Naive thymus-derived CD4-positive, alpha-beta T cell (primary cell): ENCODE results near the gene TPCN1. TPM values are rescaled to one million over a fixed set of nuclear protein-coding genes. Genes with fewer than 3 reads are reported as not detected.

Source experiments
- ATAC-seq: fragments of 150-1000 bp; cut with Tn5 transposase; 2 replicates; pipeline ENCODE4 v1.10.0; 2021; ENCODE audit warnings: mild to moderate bottlenecking, moderate library complexity
- CTCF ChIA-PET: fragments of 350-600 bp; sonication (Branson Sonifier 250); formaldehyde crosslinking; loops from one replicate; lab custom pipeline; 2021; ENCODE audit warnings: antibody characterized with exemption; lab: Charles Lee
- POLR2A ChIA-PET: fragments of 350-600 bp; sonication (Branson Sonifier 250); formaldehyde crosslinking; loops from one replicate; lab custom pipeline; 2021; ENCODE audit warnings: antibody characterized with exemption, inconsistent platforms; lab: Charles Lee
- DNase-seq, 9 donors: peaks; one replicate each; pipeline versions ENCODE4 v3.0.0 to v3.0.0-alpha.2; 2020 to 2022; ENCODE audit warnings: mixed read lengths in 1 of 9
- H3K27ac ChIP-seq: one replicate; pipeline ENCODE4 v1.7.0; 2013; ENCODE audit warnings: mild to moderate bottlenecking, low read depth, low read length, moderate library complexity
- H3K27me3 ChIP-seq, 2 donors: one replicate each; pipeline ENCODE4 v1.7.0; 2013; ENCODE audit warnings: low read length in 2 of 2, mild to moderate bottlenecking in 2 of 2, moderate library complexity in 2 of 2; ENCODE audit not compliant: control insufficient read depth in 2 of 2, insufficient read depth in 2 of 2
- H3K36me3 ChIP-seq, 3 experiments: 1 replicate in 2 of 3; 2 replicates in 1 of 3; pipeline ENCODE4 v1.7.0; 2013; ENCODE audit warnings: low read length in 3 of 3, mild to moderate bottlenecking in 3 of 3, moderate library complexity in 1 of 3; ENCODE audit not compliant: insufficient read depth in 3 of 3, control insufficient read depth in 2 of 3
- H3K4me1 ChIP-seq, 2 donors: one replicate each; pipeline ENCODE4 v1.7.0; 2013; ENCODE audit warnings: low read length in 2 of 2, mild to moderate bottlenecking in 2 of 2, moderate library complexity in 1 of 2; ENCODE audit not compliant: control insufficient read depth in 2 of 2, insufficient read depth in 2 of 2
- H3K4me3 ChIP-seq: 2 replicates; pipeline ENCODE4 v1.7.0; 2013; ENCODE audit warnings: mild to moderate bottlenecking, low read length
- H3K9me3 ChIP-seq, 3 experiments: 1 replicate in 2 of 3; 2 replicates in 1 of 3; pipeline ENCODE4 v1.7.0; 2013; ENCODE audit warnings: low read length in 3 of 3; ENCODE audit not compliant: control insufficient read depth in 2 of 3
- H3K27ac Mint-ChIP-seq, 9 donors: one replicate each; pipeline ENCODE4 v1.8.0; 2020 to 2022; ENCODE audit warnings: mixed read lengths in 9 of 9, mild to moderate bottlenecking in 8 of 9, moderate library complexity in 5 of 9, inconsistent platforms in 2 of 9
- H3K27me3 Mint-ChIP-seq, 5 donors: one replicate each; pipeline ENCODE4 v1.8.0; 2021 to 2022; ENCODE audit warnings: mixed read lengths in 5 of 5, mild to moderate bottlenecking in 1 of 5
- H3K36me3 Mint-ChIP-seq, 5 donors: one replicate each; pipeline ENCODE4 v1.8.0; 2020 to 2022; ENCODE audit warnings: mixed read lengths in 5 of 5, mild to moderate bottlenecking in 3 of 5, inconsistent platforms in 1 of 5
- H3K4me1 Mint-ChIP-seq, 7 donors: one replicate each; pipeline ENCODE4 v1.8.0; 2020 to 2022; ENCODE audit warnings: mixed read lengths in 7 of 7, mild to moderate bottlenecking in 3 of 7, inconsistent platforms in 1 of 7
- H3K4me3 Mint-ChIP-seq, 10 donors: one replicate each; pipeline ENCODE4 v1.8.0; 2020 to 2022; ENCODE audit warnings: mild to moderate bottlenecking in 10 of 10, mixed read lengths in 10 of 10, moderate library complexity in 6 of 10, inconsistent platforms in 2 of 10
- H3K9me3 Mint-ChIP-seq, 11 donors: one replicate each; pipeline ENCODE4 v1.8.0; 2020 to 2022; ENCODE audit warnings: mixed read lengths in 11 of 11, mild to moderate bottlenecking in 4 of 11, inconsistent platforms in 1 of 11, moderate library complexity in 1 of 11
- intact Hi-C, 2 donors: fragments of 100-400 bp; cut with micrococcal nuclease; formaldehyde crosslinking; loops; one replicate each; pipeline ENCODE4 v1.15.1; 2023
- polyA plus RNA-seq, 2 donors: library from polyadenylated mRNA; unstranded; fragments of 300-500 nt; fragmentation: Illumina TruSeq; gene quantifications; one replicate each; pipeline ENCODE4 v1.2.3, GENCODE V29; 2021
- total RNA-seq, 6 experiments: library from RNA in 5 of 6; stranded (reverse) in 5 of 6; gene quantifications; 1 replicate in 5 of 6; 2 replicates in 1 of 6; pipeline ENCODE4 v1.2.3 and lab custom pipeline; 2021 to 2026

Gene TPCN1
- total and polyA plus RNA-seq, 7 experiments from 2014 or later: 15.3 to 124 (median 97.2) TPM

GRCh38 chr12:113332688-113333417 lies 111.6 kb downstream of the TPCN1 start:
- DNase-seq (no peak), ATAC-seq (no peak)
- Histone ChIP-seq H3K27me3 (no peaks in the 10 kb centered on the region), H3K4me1 (peaks cover 14 to 20% of the 10 kb centered on the region in 2 donors), H3K9me3 (no peaks in the 10 kb centered on the region), H3K27ac (peak overlapping the region; percentile 76), H3K4me3 (peak overlapping the region; percentile 86), H3K36me3 (peaks cover 0 to 45% (median 7%) of the 10 kb centered on the region in 3 experiments)
- Mint-ChIP-seq H3K4me3 (peak overlapping the region; percentile 45 to 100 (median 96)), H3K27me3 (no peaks in the 10 kb centered on the region), H3K36me3 (peaks cover 12 to 40% (median 24%) of the 10 kb centered on the region in 5 donors), H3K9me3 (peaks cover 0 to 2% (median 0%) of the 10 kb centered on the region in 11 donors), H3K4me1 (peaks cover 28 to 60% (median 51%) of the 10 kb centered on the region in 7 donors), H3K27ac (peak overlapping the region in 8 of 9 donors; percentile 1 to 95 (median 72))
- ChIA-PET POLR2A (interaction anchor here (0.6 to 1.1 kb wide), 5 partner anchors 13 to 125 kb away, joined by 3 to 4 read pairs (median 3); no protein-coding TSS in a partner anchor), CTCF (no interaction called here)
- intact Hi-C loops: loop anchor here (5.0 to 10.0 kb wide), 5 partner anchors 89 to 632 kb away; partner anchors contain the start of genes DTX1 (in 1 of the 2), RBM19 (in 1 of the 2) and SDSL (in 1 of the 2)

GRCh38 chr12:113333418-113333750 lies 112.1 kb downstream of the TPCN1 start:
- Mint-ChIP-seq H3K4me3 (peak overlapping the region; percentile 92 to 100 (median 98)), H3K9me3 (peaks cover 0 to 2% (median 0%) of the 10 kb centered on the region in 11 donors), H3K27ac (peak overlapping the region in 8 of 9 donors; percentile 1 to 96 (median 90)), H3K27me3 (no peaks in the 10 kb centered on the region), H3K36me3 (peaks cover 12 to 37% (median 22%) of the 10 kb centered on the region in 5 donors), H3K4me1 (peaks cover 26 to 56% (median 47%) of the 10 kb centered on the region in 7 donors)
- intact Hi-C loops: loop anchor here (5.0 to 10.0 kb wide), 5 partner anchors 89 to 631 kb away; partner anchors contain the start of genes DTX1 (in 1 of the 2), RBM19 (in 1 of the 2) and SDSL (in 1 of the 2)
- peaks cover 14 to 20% of the 10 kb centered on the region in 2 donors for H3K4me1 ChIP-seq
- ChIA-PET CTCF (no interaction called here), POLR2A (no interaction called here)
- ATAC-seq (no peak), DNase-seq (no peak)
- no peaks in the 10 kb centered on the region for H3K9me3 ChIP-seq
- H3K36me3 ChIP-seq: peaks cover 0 to 45% (median 7%) of the 10 kb centered on the region in 3 experiments
- peak overlapping the region; percentile 86 for H3K4me3 ChIP-seq
- H3K27ac ChIP-seq: peak overlapping the region; percentile 76
- no peaks in the 10 kb centered on the region for H3K27me3 ChIP-seq

- Mint-ChIP-seq H3K4me3 (peak overlapping the region; percentile 92 to 100 (median 98)), H3K27ac (peak overlapping the region; percentile 88 to 96 (median 91)), H3K4me1 (peaks cover 25 to 49% (median 41%) of the 10 kb centered on the region in 7 donors), H3K36me3 (peaks cover 12 to 32% (median 18%) of the 10 kb centered on the region in 5 donors), H3K27me3 (no peaks in the 10 kb centered on the region), H3K9me3 (peaks cover 0 to 2% (median 0%) of the 10 kb centered on the region in 11 donors)
- H3K4me1 ChIP-seq: peaks cover 14 to 20% of the 10 kb centered on the region in 2 donors
- POLR2A ChIA-PET: interaction anchor here (0.9 to 2.3 kb wide), 9 partner anchors 10 to 356 kb away, joined by 3 to 20 read pairs (median 3); partner anchors contain the start of genes DDX54, OAS2 and PLBD2
- ATAC-seq: peak; percentile 28
- peak overlapping the region; percentile 76 for H3K27ac ChIP-seq
- H3K27me3 ChIP-seq: no peaks in the 10 kb centered on the region
- CTCF ChIA-PET: no interaction called here
- peaks cover 0 to 40% (median 4%) of the 10 kb centered on the region in 3 experiments for H3K36me3 ChIP-seq
- peak in 7 of 9 donors; percentile 36 to 63 (median 56) for DNase-seq
- intact Hi-C loops: loop anchor here (2.0 to 10.0 kb wide), 7 partner anchors 73 to 631 kb away; partner anchors contain the start of genes DDX54 (in 1 of the 2), DTX1 (in 1 of the 2), RBM19 (in 1 of the 2) and RITA1 (in 1 of the 2)
- H3K4me3 ChIP-seq: peak overlapping the region; percentile 86
- H3K9me3 ChIP-seq: no peaks in the 10 kb centered on the region
Measured at GRCh38 chr12:113333877-113334785, 112.9 kb downstream of the TPCN1 start.

- Histone ChIP-seq H3K36me3 (peaks cover 0 to 31% (median 1%) of the 10 kb centered on the region in 3 experiments), H3K27me3 (no peaks in the 10 kb centered on the region), H3K4me1 (peaks cover 14 to 18% of the 10 kb centered on the region in 2 donors), H3K4me3 (peak within 1 kb of the TSS; percentile 86), H3K9me3 (no peaks in the 10 kb centered on the region), H3K27ac (peak within 1 kb of the TSS; percentile 76)
- peaks cover 19 to 40% (median 34%) of the 10 kb centered on the region in 7 donors for H3K4me1 Mint-ChIP-seq
- POLR2A ChIA-PET: interaction anchor here (0.7 to 2.3 kb wide), 12 partner anchors 9 to 432 kb away, joined by 3 to 20 read pairs (median 3); partner anchors contain the start of genes DDX54, OAS2 and PLBD2
- H3K4me3 Mint-ChIP-seq: peak within 1 kb of the TSS; percentile 92 to 100 (median 98)
- peaks cover 12 to 23% (median 14%) of the 10 kb centered on the region in 5 donors for H3K36me3 Mint-ChIP-seq
- peak within 1 kb of the TSS; percentile 88 to 96 (median 91) for H3K27ac Mint-ChIP-seq
- peaks cover 0 to 2% (median 0%) of the 10 kb centered on the region in 11 donors for H3K9me3 Mint-ChIP-seq
- CTCF ChIA-PET: no interaction called here
- peak; percentile 100 for ATAC-seq
- H3K27me3 Mint-ChIP-seq: no peaks in the 10 kb centered on the region
- intact Hi-C loops: loop anchor here (1.0 to 10.0 kb wide), 12 partner anchors 23 to 630 kb away; partner anchors contain the start of genes PLBD2 (in 2 of the 2), TPCN1 (in 2 of the 2), DDX54 (in 1 of the 2) and DTX1 (in 1 of the 2)
- DNase-seq: peak; percentile 68 to 96 (median 80)
Measured at GRCh38 chr12:113334786-113335539, 113.7 kb downstream of the TPCN1 start, which contains the start of gene SLC8B1. Gene SLC8B1 (minus strand): TSS chr12:113335109. CDS start chr12:113332878, 2,231 bp downstream.

GRCh38 chr12:113339540-113339939 lies 118.3 kb downstream of the TPCN1 start:
- POLR2A ChIA-PET: no interaction called here
- no peak overlapping the region for H3K4me3 Mint-ChIP-seq
- ATAC-seq: no peak
- no peaks in the 10 kb centered on the region for H3K9me3 Mint-ChIP-seq
- intact Hi-C loops: loop anchor here (10.0 kb wide), 3 partner anchors 255 to 625 kb away; partner anchors contain the start of genes DTX1 (in 1 of the 2) and RBM19 (in 1 of the 2)
- H3K27me3 Mint-ChIP-seq: peaks cover 0 to 6% (median 0%) of the 10 kb centered on the region in 5 donors
- H3K36me3 Mint-ChIP-seq: no peaks in the 10 kb centered on the region
- H3K27me3 ChIP-seq: no peaks in the 10 kb centered on the region
- peaks cover 0 to 6% of the 10 kb centered on the region in 2 donors for H3K4me1 ChIP-seq
- peaks cover 0 to 4% (median 0%) of the 10 kb centered on the region in 3 experiments for H3K36me3 ChIP-seq
- H3K9me3 ChIP-seq: no peaks in the 10 kb centered on the region
- no peak overlapping the region for H3K27ac Mint-ChIP-seq
- H3K4me3 ChIP-seq: no peak overlapping the region
- no peak for DNase-seq
- no peak overlapping the region for H3K27ac ChIP-seq
- peaks cover 0 to 10% (median 4%) of the 10 kb centered on the region in 7 donors for H3K4me1 Mint-ChIP-seq
- CTCF ChIA-PET: no interaction called here
